Stomach (tissue), 4 donors: ENCODE results near the gene NUP85.

Experiments used
- CTCF ChIP-seq, 7 experiments: fragments of 450-650 bp in 4 of 7; fragments of 200-600 bp in 3 of 7; sonication (generic) in 3 of 7; IDR thresholded peaks; one replicate each; pipeline ENCODE4 v1.5.1; 2016 to 2019; ENCODE audit warnings: antibody characterized with exemption in 7 of 7, control low read depth in 2 of 7, mild to moderate bottlenecking in 1 of 7
- POLR2A ChIP-seq, 4 donors: fragments of 450-650 bp; IDR thresholded peaks; one replicate each; pipeline ENCODE4 v1.6.1; 2016; ENCODE audit warnings: antibody characterized with exemption in 4 of 4, control low read depth in 2 of 4, mild to moderate bottlenecking in 1 of 4, moderate library complexity in 1 of 4
- POLR2AphosphoS5 ChIP-seq, 3 donors: sonication (generic); formaldehyde crosslinking; IDR thresholded peaks; one replicate each; pipeline ENCODE4 v1.6.1; 2016; ENCODE audit warnings: antibody characterized with exemption in 3 of 3

- TF ChIP-seq POLR2A (IDR thresholded peaks at IDR 0.05) = no peak
- no peak for TF ChIP-seq CTCF (IDR thresholded peaks at IDR 0.05)
- TF ChIP-seq POLR2AphosphoS5 (IDR thresholded peaks at IDR 0.05) = no peak
These were observed 31.9 kb downstream of the NUP85 start for GRCh38 chr17:75237100-75238014.
